Fibroblast of villous mesenchyme (primary cell): ENCODE data around the gene ADGRD1. TPM values are rescaled to one million over a fixed set of nuclear protein-coding genes. Genes with fewer than 3 reads are reported as not detected.

Experiments
- DNase-seq: peaks from one replicate; pipeline ENCODE4 v3.0.0-alpha.2; 2010; ENCODE audit warnings: low read depth
- H3K4me3 ChIP-seq: 2 replicates; pipeline ENCODE4 v1.5.1; 2011; ENCODE audit warnings: low read depth, mild to moderate bottlenecking, low read length
- CTCF ChIP-seq: IDR thresholded peaks from 2 replicates; pipeline ENCODE4 v1.5.1; 2012; ENCODE audit warnings: low read depth, mild to moderate bottlenecking, low read length; ENCODE audit not compliant: insufficient read depth
- total RNA-seq: library from RNA; depleted of rRNA; stranded (reverse); fragments of >200 nt; gene quantifications from 2 replicates; pipeline ENCODE4 v1.2.3, GENCODE V29; 2012

Gene ADGRD1
- total RNA-seq, 1 donor, result under 0.01 TPM

- H3K4me3 ChIP-seq, result no peak overlapping the region
- TF ChIP-seq CTCF, result no peak
- DNase-seq, result no peak
Measured at GRCh38 chr12:131072451-131073230, 118.9 kb downstream of the ADGRD1 start.

DNA sequence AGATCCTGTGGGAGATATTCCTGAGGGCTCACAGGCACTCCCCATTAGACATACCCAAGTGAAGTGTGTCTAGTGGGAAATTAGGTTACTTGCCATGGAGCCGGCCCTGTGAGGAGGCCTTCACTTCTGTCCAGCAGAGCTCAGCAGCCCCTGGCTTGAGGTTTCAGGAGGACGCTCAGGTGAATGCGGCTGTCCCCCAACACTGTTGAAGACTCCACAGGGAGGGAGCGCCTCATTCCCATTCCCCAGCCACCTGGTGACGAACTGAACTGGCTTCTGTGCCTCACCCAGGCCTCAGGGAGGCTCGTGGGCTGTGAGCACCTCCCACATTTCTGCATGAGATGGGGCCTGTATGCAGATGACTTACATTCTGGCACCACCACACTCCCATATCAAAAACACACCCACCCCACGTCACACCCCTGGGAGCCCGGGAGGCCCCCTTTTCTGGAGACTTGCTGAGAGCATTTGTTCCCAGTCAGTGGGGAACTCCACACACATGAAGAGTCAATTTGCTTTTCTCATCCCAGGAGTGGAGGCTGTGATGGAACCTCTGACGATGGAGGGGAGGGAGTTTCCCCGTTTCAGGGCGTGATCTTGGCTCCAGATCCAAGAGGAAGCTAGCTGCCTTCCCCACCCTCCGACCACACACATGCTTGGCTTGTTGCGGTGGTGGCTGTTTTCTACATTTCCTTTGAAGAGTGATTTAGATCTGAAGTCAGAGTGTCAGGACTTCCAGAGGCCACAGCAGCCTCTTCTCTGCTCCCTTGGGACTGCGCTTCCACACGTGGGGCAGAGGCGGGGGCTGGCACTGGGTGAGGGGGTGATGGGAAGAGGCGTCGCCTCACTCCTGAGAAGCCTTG lies 120.7 kb downstream of the ADGRD1 start:
- no peak for TF ChIP-seq CTCF
- H3K4me3 ChIP-seq, result no peak overlapping the region
- DNase-seq, result no peak

- TF ChIP-seq CTCF, result no peak
- no peak for DNase-seq
Measured at GRCh38 chr12:131075194-131075593, 121.5 kb downstream of the ADGRD1 start.

GRCh38 chr12:131075611-131076010 lies 121.9 kb downstream of the ADGRD1 start:
- no peak for DNase-seq
- TF ChIP-seq CTCF, result no peak
- H3K4me3 ChIP-seq, result no peak overlapping the region

More at GRCh38 chr12:131075194-131075593, 121.5 kb downstream of the ADGRD1 start:
- no peak overlapping the region for H3K4me3 ChIP-seq

DNA sequence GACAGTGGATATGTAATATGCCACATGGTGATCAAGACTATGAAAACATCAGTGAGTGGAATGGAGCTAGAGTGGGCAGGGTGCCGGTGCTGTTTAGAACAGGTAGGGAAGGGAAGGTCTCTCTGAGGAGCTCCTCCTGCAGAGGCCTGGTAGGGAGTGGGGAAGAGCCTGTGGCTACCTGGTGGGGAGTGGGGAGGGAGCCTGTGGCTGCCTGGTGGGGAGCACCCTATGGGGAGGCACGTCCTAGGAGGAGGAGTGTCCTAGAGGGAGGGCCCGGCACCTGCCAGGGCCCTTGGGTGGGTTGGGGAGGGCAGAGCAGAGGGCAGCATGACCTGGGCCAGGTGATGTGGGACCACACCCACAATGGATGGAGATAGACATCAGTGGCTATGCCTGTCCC lies 122.6 kb downstream of the ADGRD1 start:
- DNase-seq, result no peak
- H3K4me3 ChIP-seq, result no peak overlapping the region
- TF ChIP-seq CTCF, result no peak

DNA sequence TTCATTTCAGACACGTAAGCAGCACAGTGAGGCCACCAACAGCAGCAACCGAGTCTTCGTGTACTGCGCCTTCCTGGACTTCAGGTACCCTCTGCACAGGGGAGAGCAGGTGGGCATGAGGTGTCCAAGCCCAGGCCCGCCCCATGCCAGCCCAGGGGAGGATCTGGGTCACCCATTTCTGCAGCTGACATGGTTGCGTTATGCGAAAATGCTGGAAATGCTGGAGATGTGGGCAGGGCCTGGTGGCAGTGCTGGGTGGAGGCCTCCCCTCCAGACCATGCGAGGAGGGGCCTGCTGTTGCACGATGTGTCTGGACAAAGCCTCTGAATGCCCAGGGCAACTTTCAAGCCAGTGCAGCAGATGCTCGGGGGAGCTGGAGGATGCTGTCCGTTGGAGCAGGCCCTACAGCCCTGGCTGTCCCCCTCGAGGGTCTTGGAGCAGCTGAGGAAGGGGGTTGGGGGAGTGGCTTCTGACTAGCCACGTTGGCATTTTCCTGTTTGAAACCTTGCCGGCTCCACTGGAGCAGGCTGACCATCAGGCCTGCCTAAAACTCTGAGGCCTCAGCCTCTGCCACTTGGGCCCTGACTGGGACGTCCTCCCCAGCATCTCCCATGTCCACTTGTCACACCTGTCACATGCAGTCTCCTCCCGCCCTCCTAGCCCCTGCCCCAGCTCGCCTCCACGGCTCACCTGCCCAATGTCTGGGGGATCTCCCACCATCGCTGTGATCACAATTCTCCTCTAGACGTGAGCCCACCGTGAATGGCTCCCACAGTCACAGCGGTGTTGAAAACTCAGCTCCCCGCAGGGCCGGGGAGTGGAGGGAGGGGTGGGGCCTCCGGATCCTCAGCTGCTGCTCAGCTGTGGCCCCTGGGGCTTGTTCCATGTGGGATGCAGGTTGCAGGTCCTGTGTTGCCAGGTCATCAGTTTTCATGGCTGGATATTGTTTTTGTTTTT lies 123.4 kb downstream of the ADGRD1 start:
- TF ChIP-seq CTCF, result no peak
- DNase-seq, result no peak
- no peak overlapping the region for H3K4me3 ChIP-seq
